K562 (cell line): ENCODE results near the gene C22orf39. TPM values are rescaled to one million over a fixed set of nuclear protein-coding genes. Genes with fewer than 3 reads are reported as not detected.

Experiments
- ARID3B ChIP-seq: fragments of 250-450 bp; sonication (Bioruptor Pico); IDR thresholded peaks from 2 replicates; pipeline ENCODE4 v1.4.0; 2020; ENCODE audit warnings: borderline replicate concordance
- ATF2 ChIP-seq: sonication (generic); formaldehyde crosslinking; IDR thresholded peaks from 2 replicates; pipeline ENCODE4 v1.8.1; 2022; ENCODE audit warnings: missing genetic modification reagents
- CBFA2T3 ChIP-seq: fragments of 450-650 bp; IDR thresholded peaks from 2 replicates; pipeline ENCODE4 v1.6.1; 2017
- EHMT2 ChIP-seq: fragments of 450-650 bp; IDR thresholded peaks from 2 replicates; pipeline ENCODE4 v1.6.1; 2018; ENCODE audit warnings: antibody characterized with exemption
- EP300 ChIP-seq: IDR thresholded peaks from 2 replicates; pipeline ENCODE4 v1.6.1; 2012; ENCODE audit warnings: low read length, improper control_type of control experiment
- EWSR1 ChIP-seq: fragments of 450-650 bp; IDR thresholded peaks from 2 replicates; pipeline ENCODE4 v1.6.1; 2018; ENCODE audit warnings: borderline replicate concordance, mild to moderate bottlenecking, low read depth, moderate library complexity; ENCODE audit not compliant: partially characterized antibody
- GATAD2B ChIP-seq: fragments of 450-650 bp; IDR thresholded peaks from 2 replicates; pipeline ENCODE4 v1.6.1; 2017; ENCODE audit warnings: mild to moderate bottlenecking, borderline replicate concordance
- GTF2E2 ChIP-seq: fragments of 200-800 bp; sonication (Bioruptor generic); IDR thresholded peaks from 2 replicates; pipeline ENCODE4 v1.6.1; 2016; ENCODE audit warnings: missing genetic modification characterization, missing compliant biosample characterization
- HDAC8 ChIP-seq: fragments of 450-650 bp; IDR thresholded peaks from 2 replicates; pipeline ENCODE4 v1.6.1; 2016; ENCODE audit warnings: mild to moderate bottlenecking, missing genetic modification characterization, moderate library complexity, missing compliant biosample characterization
- KAT2B ChIP-seq: IDR thresholded peaks from one replicate; pipeline ENCODE4 v1.6.1; 2012; ENCODE audit warnings: low read depth, mild to moderate bottlenecking, control low read depth, inconsistent platforms, low read length, moderate library complexity
- KDM1A ChIP-seq, 2 experiments: fragments of 450-650 bp; IDR thresholded peaks; 2 replicates each; pipeline ENCODE4 v1.6.1; 2016; ENCODE audit warnings: mild to moderate bottlenecking in 2 of 2
- MTA3 ChIP-seq: fragments of 450-650 bp; formaldehyde crosslinking; IDR thresholded peaks from 2 replicates; pipeline ENCODE4 v1.6.1; 2017; ENCODE audit warnings: mild to moderate bottlenecking, borderline replicate concordance
- NBN ChIP-seq: fragments of 450-650 bp; IDR thresholded peaks from 2 replicates; pipeline ENCODE4 v1.6.1; 2016; ENCODE audit warnings: low read depth, mild to moderate bottlenecking
- NONO ChIP-seq, 2 experiments: fragments of 200-400 bp in 1 of 2; fragments of 450-650 bp in 1 of 2; formaldehyde crosslinking in 1 of 2; IDR thresholded peaks; 2 replicates each; pipeline ENCODE4 v1.6.1; 2017; ENCODE audit warnings: low read depth in 2 of 2, mild to moderate bottlenecking in 2 of 2, moderate library complexity in 2 of 2, low read length in 1 of 2
- TBL1XR1 ChIP-seq, 2 experiments: IDR thresholded peaks; 2 replicates each; pipeline ENCODE4 v1.6.1; 2012; ENCODE audit warnings: improper control_type of control experiment in 2 of 2, low read length in 2 of 2, mild to moderate bottlenecking in 1 of 2
- U2AF2 ChIP-seq: fragments of 200-400 bp; formaldehyde crosslinking; optimal IDR thresholded peaks from 2 replicates; pipeline ENCODE3; 2017; ENCODE audit warnings: low read depth, mild to moderate bottlenecking, low read length
- ZNF830 ChIP-seq: fragments of 250-450 bp; sonication (Bioruptor Pico); IDR thresholded peaks from 2 replicates; pipeline ENCODE4 v1.5.0; 2021; ENCODE audit warnings: mild to moderate bottlenecking
- polyA plus RNA-seq, 8 experiments: library from polyadenylated mRNA; depleted of rRNA in 4 of 8; stranded (reverse) in 5 of 8; unstranded in 3 of 8; fragments of >200 nt; fragmentation: Nextera tagmentation in 2 of 8; fragmentation: Illumina TruSeq in 1 of 8; extraction: Ambion mirVana in 2 of 8; extraction: Trizol in 1 of 8; gene quantifications; 2 replicates each; pipeline versions ENCODE4 v1.2.1 to v1.2.3, GENCODE V29; 2011 to 2014; ENCODE audit warnings: inconsistent platforms in 1 of 8, missing spikeins in 1 of 8
- total RNA-seq, 7 experiments: library from RNA; depleted of rRNA in 6 of 7; stranded (reverse); fragments of >200 nt in 6 of 7; fragmentation: Illumina TruSeq in 2 of 7; extraction: Trizol in 2 of 7; gene quantifications; 2 replicates each; pipeline versions ENCODE4 v1.2.1 to v1.2.3, GENCODE V29; 2011 to 2021; ENCODE audit warnings: low replicate concordance in 1 of 7
- TF ChIP-seq, protein P1 (sequence below): fragments of 450-650 bp; IDR thresholded peaks from 2 replicates; pipeline ENCODE4 v1.7.1; 2018; ENCODE audit warnings: mild to moderate bottlenecking, low read depth; ENCODE audit not compliant: partially characterized antibody
- TF ChIP-seq, protein P2 (sequence below): fragments of 450-650 bp; formaldehyde crosslinking; IDR thresholded peaks from 2 replicates; pipeline ENCODE4 v1.4.0; 2020; ENCODE audit warnings: mild to moderate bottlenecking, moderate library complexity
- TF ChIP-seq, protein P3 (sequence below): fragments of 200-800 bp; sonication (Bioruptor generic); IDR thresholded peaks from 2 replicates; pipeline ENCODE4 v1.6.1; 2017; ENCODE audit warnings: missing genetic modification characterization, missing compliant biosample characterization

The C22orf39 gene
- total and polyA plus RNA-seq, 9 of the 15 experiments (the other 6 are each of a cell fraction or from before 2014, with no cell fraction given) = 20.4 to 139 (median 66.8) TPM

- TF ChIP-seq GATAD2B (no peak), HDAC8 (tag) (no peak), ATF2 (CRISPR knock-in tag) (no peak), EP300 (no peak), ZNF830 (CRISPR knock-in tag) (no peak), TBL1XR1 (IDR thresholded peaks at IDR 0.05; ENCODE audit: low read length in 2 of 2) (no peak), U2AF2 (no peak), ARID3B (CRISPR knock-in tag) (no peak), EWSR1 (no peak), MTA3 (no peak), KDM1A (IDR thresholded peaks at IDR 0.05) (no peak), NONO (IDR thresholded peaks at IDR 0.05; ENCODE audit: low read depth in 2 of 2, low read length in 1 of 2) (no peak), GTF2E2 (tag) (no peak), KAT2B (no peak), NBN (no peak), CBFA2T3 (no peak), EHMT2 (no peak)
- TF ChIP-seq, protein P1, sequence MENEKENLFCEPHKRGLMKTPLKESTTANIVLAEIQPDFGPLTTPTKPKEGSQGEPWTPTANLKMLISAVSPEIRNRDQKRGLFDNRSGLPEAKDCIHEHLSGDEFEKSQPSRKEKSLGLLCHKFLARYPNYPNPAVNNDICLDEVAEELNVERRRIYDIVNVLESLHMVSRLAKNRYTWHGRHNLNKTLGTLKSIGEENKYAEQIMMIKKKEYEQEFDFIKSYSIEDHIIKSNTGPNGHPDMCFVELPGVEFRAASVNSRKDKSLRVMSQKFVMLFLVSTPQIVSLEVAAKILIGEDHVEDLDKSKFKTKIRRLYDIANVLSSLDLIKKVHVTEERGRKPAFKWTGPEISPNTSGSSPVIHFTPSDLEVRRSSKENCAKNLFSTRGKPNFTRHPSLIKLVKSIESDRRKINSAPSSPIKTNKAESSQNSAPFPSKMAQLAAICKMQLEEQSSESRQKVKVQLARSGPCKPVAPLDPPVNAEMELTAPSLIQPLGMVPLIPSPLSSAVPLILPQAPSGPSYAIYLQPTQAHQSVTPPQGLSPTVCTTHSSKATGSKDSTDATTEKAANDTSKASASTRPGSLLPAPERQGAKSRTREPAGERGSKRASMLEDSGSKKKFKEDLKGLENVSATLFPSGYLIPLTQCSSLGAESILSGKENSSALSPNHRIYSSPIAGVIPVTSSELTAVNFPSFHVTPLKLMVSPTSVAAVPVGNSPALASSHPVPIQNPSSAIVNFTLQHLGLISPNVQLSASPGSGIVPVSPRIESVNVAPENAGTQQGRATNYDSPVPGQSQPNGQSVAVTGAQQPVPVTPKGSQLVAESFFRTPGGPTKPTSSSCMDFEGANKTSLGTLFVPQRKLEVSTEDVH = no peak
- TF ChIP-seq, protein P2, sequence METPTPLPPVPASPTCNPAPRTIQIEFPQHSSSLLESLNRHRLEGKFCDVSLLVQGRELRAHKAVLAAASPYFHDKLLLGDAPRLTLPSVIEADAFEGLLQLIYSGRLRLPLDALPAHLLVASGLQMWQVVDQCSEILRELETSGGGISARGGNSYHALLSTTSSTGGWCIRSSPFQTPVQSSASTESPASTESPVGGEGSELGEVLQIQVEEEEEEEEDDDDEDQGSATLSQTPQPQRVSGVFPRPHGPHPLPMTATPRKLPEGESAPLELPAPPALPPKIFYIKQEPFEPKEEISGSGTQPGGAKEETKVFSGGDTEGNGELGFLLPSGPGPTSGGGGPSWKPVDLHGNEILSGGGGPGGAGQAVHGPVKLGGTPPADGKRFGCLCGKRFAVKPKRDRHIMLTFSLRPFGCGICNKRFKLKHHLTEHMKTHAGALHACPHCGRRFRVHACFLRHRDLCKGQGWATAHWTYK (CRISPR knock-in tag) = peak; percentile 51; the same call in 1 of the 2 replicates
- TF ChIP-seq, protein P3, sequence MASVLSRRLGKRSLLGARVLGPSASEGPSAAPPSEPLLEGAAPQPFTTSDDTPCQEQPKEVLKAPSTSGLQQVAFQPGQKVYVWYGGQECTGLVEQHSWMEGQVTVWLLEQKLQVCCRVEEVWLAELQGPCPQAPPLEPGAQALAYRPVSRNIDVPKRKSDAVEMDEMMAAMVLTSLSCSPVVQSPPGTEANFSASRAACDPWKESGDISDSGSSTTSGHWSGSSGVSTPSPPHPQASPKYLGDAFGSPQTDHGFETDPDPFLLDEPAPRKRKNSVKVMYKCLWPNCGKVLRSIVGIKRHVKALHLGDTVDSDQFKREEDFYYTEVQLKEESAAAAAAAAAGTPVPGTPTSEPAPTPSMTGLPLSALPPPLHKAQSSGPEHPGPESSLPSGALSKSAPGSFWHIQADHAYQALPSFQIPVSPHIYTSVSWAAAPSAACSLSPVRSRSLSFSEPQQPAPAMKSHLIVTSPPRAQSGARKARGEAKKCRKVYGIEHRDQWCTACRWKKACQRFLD (CRISPR knock-in tag) = no peak
Measured at GRCh38 chr22:19478045-19478900, 30.8 kb upstream of the C22orf39 start (continued).
